Activated T-cell treated with anti-CD3 and anti-CD28 coated beads, Interleukin-2, amount 50 U/mL, for 4 hours (primary cell): ENCODE data around the gene ATP8A2. TPM values are rescaled to one million over a fixed set of nuclear protein-coding genes. Genes with fewer than 3 reads are reported as not detected.
"Not testable (repeated sequence)": the region's sequence is repeated elsewhere in the genome, so short reads cannot be mapped to it uniquely, and the experiment has no call there.

Source experiments
- ATAC-seq, 2 donors: fragments of 200-7000 bp; cut with Tn5 transposase; one replicate each; pipeline ENCODE4 v1.10.0; 2021
- DNase-seq: peaks from one replicate; pipeline ENCODE4 v3.0.0-alpha.2; 2020
- H3K27me3 Mint-ChIP-seq: one replicate; pipeline ENCODE4 v1.8.0; 2021; ENCODE audit warnings: low read depth, mixed read lengths
- H3K36me3 Mint-ChIP-seq: one replicate; pipeline ENCODE4 v1.8.0; 2022; ENCODE audit warnings: mixed read lengths; ENCODE audit not compliant: insufficient read depth
- H3K4me1 Mint-ChIP-seq: one replicate; pipeline ENCODE4 v1.8.0; 2021; ENCODE audit warnings: low read depth, mixed read lengths
- H3K4me3 Mint-ChIP-seq: one replicate; pipeline ENCODE4 v1.8.0; 2021; ENCODE audit warnings: mild to moderate bottlenecking, moderate library complexity, mixed read lengths
- H3K9me3 Mint-ChIP-seq: one replicate; pipeline ENCODE4 v1.8.0; 2021; ENCODE audit warnings: mixed read lengths
- total RNA-seq, 3 donors: library from RNA; stranded (reverse); gene quantifications; one replicate each; pipeline ENCODE4 v1.2.1, GENCODE V29; 2021

Gene ATP8A2
- total RNA-seq, 3 donors from 2014 or later = 0.22 to 0.56 (median 0.50) TPM

DNA sequence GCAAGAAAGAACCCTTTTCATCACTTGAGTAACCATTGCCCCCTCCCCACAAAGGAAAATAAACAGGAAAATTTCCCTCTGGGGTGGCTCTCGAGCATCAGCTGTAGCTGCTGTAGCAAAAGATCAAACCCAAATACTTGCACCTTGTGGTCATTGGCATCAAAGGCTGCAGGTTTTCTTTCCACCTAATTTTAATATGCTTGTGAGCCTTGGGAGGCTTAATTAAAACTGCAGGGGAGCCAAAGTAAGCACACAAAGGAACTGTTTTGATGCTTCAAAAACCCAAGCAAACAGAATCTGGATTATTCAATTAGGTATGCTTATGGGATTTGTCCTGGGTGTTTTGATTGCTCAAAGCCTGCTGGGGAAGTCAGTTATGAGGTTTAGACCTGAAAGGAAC lies 560.6 kb downstream of the ATP8A2 start:
- Mint-ChIP-seq H3K9me3 (no peaks in the 10 kb centered on the region), H3K4me3 (no peak overlapping the region), H3K27me3 (no peaks in the 10 kb centered on the region), H3K36me3 (no peaks in the 10 kb centered on the region), H3K4me1 (no peaks in the 10 kb centered on the region)
- DNase-seq (no peak), ATAC-seq (no peak)

DNA sequence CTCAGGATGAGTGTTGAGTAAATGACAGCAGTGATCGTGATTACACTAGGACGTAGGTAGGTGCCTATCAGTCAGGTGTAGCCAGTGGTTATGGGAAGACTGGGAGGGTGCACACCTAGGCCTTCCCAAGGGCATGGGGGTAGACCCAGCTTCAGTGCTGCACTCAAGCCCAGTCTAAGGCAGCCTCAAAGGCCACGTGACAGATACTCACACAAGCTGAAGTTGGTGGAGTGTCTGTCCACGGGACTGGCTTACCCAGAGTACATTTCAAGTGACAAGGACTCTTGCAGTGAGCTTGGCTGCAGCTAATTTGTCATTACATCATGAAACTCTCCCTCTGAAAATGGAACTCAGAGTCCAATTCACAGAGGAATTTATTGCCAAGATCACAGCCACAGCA lies 561.7 kb downstream of the ATP8A2 start:
- Mint-ChIP-seq H3K27me3 (no peaks in the 10 kb centered on the region), H3K4me1 (no peaks in the 10 kb centered on the region), H3K36me3 (no peaks in the 10 kb centered on the region), H3K4me3 (no peak overlapping the region), H3K9me3 (no peaks in the 10 kb centered on the region)
- DNase-seq = no peak
- ATAC-seq = no peak

DNA sequence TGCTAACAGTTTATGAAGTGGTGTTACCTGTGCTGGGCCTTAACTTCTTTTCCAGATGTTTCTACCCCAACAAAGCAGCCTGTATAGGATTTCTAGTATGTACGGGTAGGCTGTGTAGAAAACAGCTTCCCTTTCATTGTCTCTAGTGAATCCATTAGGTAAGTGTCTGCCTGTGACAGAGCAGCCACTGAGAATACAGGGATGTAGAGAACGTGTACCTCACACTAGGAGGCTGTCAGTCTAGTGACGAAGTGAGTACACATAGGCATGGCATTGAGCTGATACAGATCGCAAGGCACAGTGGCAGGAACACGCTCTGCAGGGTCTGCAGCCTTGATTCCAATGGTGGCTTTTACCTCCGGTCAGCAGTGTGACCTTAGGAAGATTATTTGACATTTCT lies 562.4 kb downstream of the ATP8A2 start:
- Mint-ChIP-seq H3K36me3 (no peaks in the 10 kb centered on the region), H3K27me3 (no peaks in the 10 kb centered on the region), H3K4me3 (no peak overlapping the region), H3K4me1 (no peaks in the 10 kb centered on the region), H3K9me3 (no peaks in the 10 kb centered on the region)
- ATAC-seq (no peak), DNase-seq (no peak)

DNA sequence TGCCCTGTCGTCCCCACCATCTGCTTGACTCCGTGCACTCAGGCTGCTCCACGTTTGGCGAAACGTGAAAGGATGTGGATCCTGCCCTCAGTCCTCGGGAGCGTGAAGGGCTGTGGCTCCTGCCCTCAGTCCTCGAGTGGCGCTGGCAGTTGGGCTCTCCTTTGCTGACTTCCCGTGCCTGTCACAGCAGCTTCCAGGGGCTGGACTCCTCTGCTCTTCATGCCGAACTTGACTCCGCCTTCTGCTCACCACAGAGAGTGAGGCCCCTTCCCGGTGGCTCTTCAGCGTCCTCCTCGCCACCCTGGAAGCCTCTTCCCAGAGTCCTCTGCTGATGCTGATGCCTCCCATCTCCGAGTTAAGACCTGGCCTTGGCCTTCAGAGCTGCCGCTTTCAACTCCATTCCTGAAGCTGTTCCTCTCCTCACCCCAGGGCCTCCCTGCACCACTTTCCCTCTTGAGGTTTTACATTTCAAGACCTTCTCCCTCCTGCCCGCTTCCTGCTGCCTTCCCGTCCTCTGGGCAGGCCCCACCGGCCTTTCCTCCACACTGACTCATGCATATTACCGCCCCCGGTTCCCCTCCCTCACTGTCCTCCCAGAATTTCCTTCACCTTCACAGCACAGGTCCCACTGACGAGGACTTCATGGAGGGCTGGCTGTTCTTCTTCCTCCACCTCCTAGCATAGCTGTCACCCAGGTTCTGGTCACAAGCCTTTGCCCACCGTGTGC lies 568.4 kb downstream of the ATP8A2 start:
- H3K4me1 Mint-ChIP-seq = peaks cover 6% of the 10 kb centered on the region
- H3K27me3 Mint-ChIP-seq = peaks cover 2% of the 10 kb centered on the region
- no peak for ATAC-seq
- no peak overlapping the region for H3K4me3 Mint-ChIP-seq
- no peaks in the 10 kb centered on the region for H3K9me3 Mint-ChIP-seq
- DNase-seq = no peak
- no peaks in the 10 kb centered on the region for H3K36me3 Mint-ChIP-seq

GRCh38 chr13:25943081-25943480 lies 571.3 kb downstream of the ATP8A2 start:
- Mint-ChIP-seq H3K9me3 (no peaks in the 10 kb centered on the region), H3K27me3 (peaks cover 2% of the 10 kb centered on the region), H3K4me3 (no peak overlapping the region), H3K36me3 (no peaks in the 10 kb centered on the region), H3K4me1 (peaks cover 7% of the 10 kb centered on the region)
- DNase-seq = no peak
- no peak for ATAC-seq

GRCh38 chr13:25943658-25944057 lies 571.9 kb downstream of the ATP8A2 start:
- H3K36me3 Mint-ChIP-seq = no peaks in the 10 kb centered on the region
- H3K4me1 Mint-ChIP-seq = peaks cover 7% of the 10 kb centered on the region
- peaks cover 2% of the 10 kb centered on the region for H3K27me3 Mint-ChIP-seq
- ATAC-seq (no peak), DNase-seq (no peak)
- H3K4me3 Mint-ChIP-seq = no peak overlapping the region
- H3K9me3 Mint-ChIP-seq = no peaks in the 10 kb centered on the region

DNA sequence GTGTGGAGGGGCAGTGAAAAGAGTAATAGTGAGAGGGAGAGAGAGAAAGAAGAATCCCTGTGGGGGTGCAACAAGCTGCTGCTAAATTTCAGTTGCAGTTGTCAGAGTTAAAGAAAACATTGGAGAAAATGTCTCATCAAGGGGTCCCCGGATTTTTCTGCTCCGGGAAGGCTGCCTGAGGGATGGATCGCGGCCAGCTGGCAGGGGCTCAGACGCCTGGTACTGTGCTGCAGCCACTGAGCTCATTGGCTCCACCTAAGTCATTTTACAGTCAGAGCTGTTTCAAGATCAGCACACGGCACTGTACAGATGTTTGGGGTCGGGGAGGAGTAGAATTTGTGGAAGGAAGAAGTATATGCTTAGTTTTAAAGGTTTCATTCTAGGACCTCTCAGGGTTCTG lies 573.8 kb downstream of the ATP8A2 start:
- Mint-ChIP-seq H3K9me3 (no peaks in the 10 kb centered on the region), H3K27me3 (peaks cover 2% of the 10 kb centered on the region), H3K36me3 (no peaks in the 10 kb centered on the region), H3K4me1 (peaks cover 7% of the 10 kb centered on the region), H3K4me3 (no peak overlapping the region)
- DNase-seq (no peak), ATAC-seq (no peak)

GRCh38 chr13:25946321-25946720 lies 574.5 kb downstream of the ATP8A2 start:
- H3K9me3 Mint-ChIP-seq = no peaks in the 10 kb centered on the region
- no peaks in the 10 kb centered on the region for H3K27me3 Mint-ChIP-seq
- H3K36me3 Mint-ChIP-seq = no peaks in the 10 kb centered on the region
- ATAC-seq (no peak), DNase-seq (no peak)
- peaks cover 7% of the 10 kb centered on the region for H3K4me1 Mint-ChIP-seq
- no peak overlapping the region for H3K4me3 Mint-ChIP-seq

DNA sequence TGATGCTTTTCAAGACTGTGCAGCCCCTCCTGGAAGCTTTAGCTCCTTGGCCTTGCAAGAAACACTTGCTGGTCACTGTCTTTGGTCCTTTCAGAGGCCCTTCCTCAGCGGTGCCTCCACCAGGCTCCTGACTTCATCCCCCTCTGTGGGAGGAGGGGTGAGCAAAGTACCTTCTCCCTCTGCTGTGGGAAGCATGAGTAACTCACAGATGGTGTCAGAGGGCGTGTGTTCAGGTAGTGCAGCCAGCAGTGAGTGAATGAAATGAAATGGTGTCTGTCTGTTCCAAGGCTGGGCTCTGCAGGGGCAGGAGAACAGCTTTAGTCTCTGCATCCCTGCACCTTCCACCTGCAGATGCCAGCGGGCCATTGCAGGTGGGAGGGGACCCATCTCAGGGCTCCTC lies 577.1 kb downstream of the ATP8A2 start:
- Mint-ChIP-seq H3K4me3 (no peak overlapping the region), H3K4me1 (peaks cover 8% of the 10 kb centered on the region), H3K9me3 (no peaks in the 10 kb centered on the region), H3K27me3 (no peaks in the 10 kb centered on the region), H3K36me3 (no peaks in the 10 kb centered on the region)
- ATAC-seq (peak in 1 of 2 donors; percentile 25), DNase-seq (no peak)

DNA sequence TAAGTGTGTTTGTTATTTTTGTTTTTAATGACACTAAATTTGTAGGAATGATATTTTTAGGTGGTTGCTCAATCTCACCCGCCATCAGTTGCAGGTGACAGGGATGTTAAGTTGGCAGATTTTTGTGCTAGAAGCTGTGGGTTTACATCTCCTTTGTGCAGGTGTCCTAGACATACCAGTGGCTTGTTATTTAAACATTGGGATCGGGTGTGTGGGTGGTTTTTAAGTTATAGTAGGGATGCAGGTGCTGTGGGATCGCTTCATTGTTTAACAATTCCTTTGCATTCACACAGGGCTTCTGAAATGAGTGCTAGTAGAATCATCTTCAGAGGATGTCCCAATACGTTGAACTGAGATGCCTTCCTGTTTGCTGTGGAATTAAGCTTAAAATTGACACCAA lies 580.1 kb downstream of the ATP8A2 start:
- H3K9me3 Mint-ChIP-seq = peaks cover 5% of the 10 kb centered on the region

GRCh38 chr13:25954080-25954479 lies 582.3 kb downstream of the ATP8A2 start:
- H3K4me1 Mint-ChIP-seq = peaks cover 18% of the 10 kb centered on the region
- not testable (repeated sequence) for ATAC-seq, DNase-seq, H3K27me3 Mint-ChIP-seq, H3K9me3 Mint-ChIP-seq, H3K4me3 Mint-ChIP-seq, H3K36me3 Mint-ChIP-seq

More for the DNA sequence above, 580.1 kb downstream of the ATP8A2 start:
- Mint-ChIP-seq H3K27me3 (no peaks in the 10 kb centered on the region), H3K4me3 (no peak overlapping the region), H3K36me3 (no peaks in the 10 kb centered on the region), H3K4me1 (peaks cover 15% of the 10 kb centered on the region)
- DNase-seq (no peak), ATAC-seq (no peak)

GRCh38 chr13:25954943-25955342 lies 583.2 kb downstream of the ATP8A2 start:
- not testable (repeated sequence) for H3K9me3 Mint-ChIP-seq, H3K27me3 Mint-ChIP-seq, DNase-seq, H3K4me3 Mint-ChIP-seq, ATAC-seq, H3K36me3 Mint-ChIP-seq
- peaks cover 27% of the 10 kb centered on the region for H3K4me1 Mint-ChIP-seq

DNA sequence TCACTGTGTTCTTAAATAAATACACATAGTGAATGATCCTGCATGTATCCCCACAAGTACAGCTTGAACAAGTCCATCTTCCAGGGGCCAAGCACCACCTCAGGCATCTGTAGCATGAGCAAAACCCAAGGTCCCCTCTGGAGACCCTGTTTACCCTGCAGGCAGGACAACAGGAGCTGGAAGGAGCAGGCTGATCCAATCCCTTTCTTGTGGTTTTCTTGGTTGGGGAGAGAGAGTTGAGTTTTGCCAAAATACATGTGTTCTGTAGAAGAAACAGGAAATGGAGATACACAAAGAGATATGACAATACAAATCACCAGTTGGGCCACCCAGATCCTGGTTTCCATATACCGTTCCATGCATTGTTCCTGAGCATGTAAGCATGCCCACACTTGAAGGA lies 587.2 kb downstream of the ATP8A2 start:
- Mint-ChIP-seq H3K36me3 (peaks cover 2% of the 10 kb centered on the region), H3K9me3 (peaks cover 9% of the 10 kb centered on the region), H3K4me3 (no peak overlapping the region), H3K4me1 (peaks cover 30% of the 10 kb centered on the region), H3K27me3 (no peaks in the 10 kb centered on the region)
- DNase-seq (no peak), ATAC-seq (no peak)

DNA sequence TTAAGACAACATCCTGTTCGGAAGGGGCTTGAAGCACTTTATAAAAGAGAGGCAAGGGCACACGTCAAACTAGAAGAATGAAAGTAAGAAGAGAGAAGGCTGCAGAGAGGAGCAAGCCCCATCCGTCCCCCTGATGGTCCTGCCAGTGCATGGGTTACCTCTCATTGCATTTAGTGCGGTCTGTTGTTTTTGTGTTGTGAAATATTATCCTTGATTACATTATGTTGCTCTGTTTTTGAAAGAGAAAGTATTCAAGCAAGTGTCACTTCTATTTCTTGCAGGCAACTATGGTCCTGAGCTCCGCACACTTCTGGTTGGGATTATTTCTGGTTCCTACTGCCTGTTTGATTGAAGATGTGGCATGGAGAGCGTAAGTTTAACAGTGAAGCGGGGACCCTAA lies 589.5 kb downstream of the ATP8A2 start:
- no peak for DNase-seq
- H3K4me1 Mint-ChIP-seq = peaks cover 18% of the 10 kb centered on the region
- ATAC-seq = no peak
- H3K36me3 Mint-ChIP-seq = peaks cover 2% of the 10 kb centered on the region
- no peaks in the 10 kb centered on the region for H3K27me3 Mint-ChIP-seq
- H3K4me3 Mint-ChIP-seq = no peak overlapping the region
- H3K9me3 Mint-ChIP-seq = peaks cover 9% of the 10 kb centered on the region

- DNase-seq (no peak), ATAC-seq (no peak)
- H3K4me1 Mint-ChIP-seq = peaks cover 18% of the 10 kb centered on the region
- no peaks in the 10 kb centered on the region for H3K36me3 Mint-ChIP-seq
- no peaks in the 10 kb centered on the region for H3K9me3 Mint-ChIP-seq
- H3K27me3 Mint-ChIP-seq = no peaks in the 10 kb centered on the region
- H3K4me3 Mint-ChIP-seq = no peak overlapping the region
These were observed 591.9 kb downstream of the ATP8A2 start for GRCh38 chr13:25963674-25964073.
